Kidney (tissue), 14 donors: ENCODE measurements around the gene DUSP8. TPM values are rescaled to one million over a fixed set of nuclear protein-coding genes. Genes with fewer than 3 reads are reported as not detected.
"Not testable (repeated sequence)": the region's sequence is repeated elsewhere in the genome, so short reads cannot be mapped to it uniquely, and the experiment has no call there.

ENCODE experiments used
- DNase-seq, 5 donors: peaks; one replicate each; pipeline ENCODE4 v3.0.0-alpha.2; 2013 to 2020
- FAIRE-seq: peaks from 2 replicates; lab custom pipeline; 2012; peaks lifted over from hg19 to GRCh38; lab: Jason Lieb, UNC
- H3K27ac ChIP-seq, 2 donors: one replicate each; pipeline ENCODE4 v1.7.0; 2013; ENCODE audit warnings: low read depth in 2 of 2, low read length in 2 of 2, inconsistent platforms in 1 of 2
- H3K27me3 ChIP-seq: one replicate; pipeline ENCODE4 v1.7.1; 2013; ENCODE audit warnings: low read length, inconsistent platforms; ENCODE audit not compliant: control insufficient read depth, insufficient read depth
- H3K36me3 ChIP-seq, 3 donors: one replicate each; pipeline versions ENCODE4 v1.7.0 to v1.7.1; 2013; ENCODE audit warnings: low read length in 3 of 3, control low read depth in 1 of 3, inconsistent platforms in 1 of 3; ENCODE audit not compliant: insufficient read depth in 3 of 3, control insufficient read depth in 2 of 3
- H3K4me1 ChIP-seq, 3 donors: one replicate each; pipeline versions ENCODE4 v1.7.0 to v1.7.1; 2013; ENCODE audit warnings: low read length in 3 of 3, inconsistent platforms in 1 of 3, low read depth in 1 of 3; ENCODE audit not compliant: control insufficient read depth in 2 of 3, insufficient read depth in 2 of 3
- H3K4me3 ChIP-seq, 3 donors: one replicate each; pipeline versions ENCODE4 v1.7.0 to v1.8.1; 2013; ENCODE audit warnings: low read length in 3 of 3, control low read depth in 1 of 3, inconsistent platforms in 1 of 3
- H3K9ac ChIP-seq, 3 donors: one replicate each; pipeline versions ENCODE4 v1.7.0 to v1.7.1; 2013; ENCODE audit warnings: low read length in 3 of 3, control low read depth in 1 of 3, inconsistent platforms in 1 of 3
- H3K9me3 ChIP-seq, 3 donors: one replicate each; pipeline versions ENCODE4 v1.7.0 to v1.7.1; 2013; ENCODE audit warnings: low read length in 3 of 3, control low read depth in 1 of 3, inconsistent platforms in 1 of 3; ENCODE audit not compliant: control insufficient read depth in 2 of 3, insufficient read depth in 1 of 3
- CTCF ChIP-seq: IDR thresholded peaks from 3 replicates; pipeline ENCODE4 v1.5.1; 2012; ENCODE audit warnings: mild to moderate bottlenecking, moderate library complexity, borderline replicate concordance; ENCODE audit not compliant: insufficient read depth; ENCODE audit errors: extremely low read depth
- intact Hi-C: fragments of 100-400 bp; cut with DNase I; formaldehyde crosslinking; loops from one replicate; pipeline ENCODE4 v1.11.1; 2022
- polyA plus RNA-seq: library from polyadenylated mRNA; stranded (reverse); fragments of 350-450 nt; fragmentation: Illumina TruSeq; extraction: RNeasy Lipid Tissue Mini Kit (QIAGEN cat#74804); gene quantifications from one replicate; pipeline ENCODE4 v1.2.3, GENCODE V29; 2014; ENCODE audit warnings: low read depth, low replicate concordance; ENCODE audit not compliant: insufficient read depth
- total RNA-seq: library from RNA; stranded (reverse); fragmentation: NEBNext Ultra II Directional; extraction: Animal tissue kit (Norgen Biotek cat#: 25700); gene quantifications from one replicate; pipeline ENCODE4 v1.2.1, GENCODE V29; 2021
- donor health status: control.
- donor health status: control.
- donor health status: control.
- donor health status: control.
- donor health status: control.
- donor health status: DM: yes; HTN: yes; CAD: no.
- donor health status: Normal renal cell carcinoma (clear cell type).

DUSP8 gene
- total and polyA plus RNA-seq, 2 donors from 2014 or later, result 1.9 to 9.1 TPM

- Histone ChIP-seq H3K27ac (no peak overlapping the region), H3K4me3 (no peak overlapping the region), H3K9me3 (no peaks in the 10 kb centered on the region), H3K4me1 (peaks cover 0 to 2% (median 0%) of the 10 kb centered on the region in 3 donors), H3K36me3 (no peaks in the 10 kb centered on the region), H3K9ac (no peak overlapping the region), H3K27me3 (no peaks in the 10 kb centered on the region)
- no peak for TF ChIP-seq CTCF
- FAIRE-seq (no peak), DNase-seq (no peak)
- intact Hi-C loops, result no loop called here
These were observed 20.6 kb upstream of the DUSP8 start for GRCh38 chr11:1592628-1593027.

GRCh38 chr11:1589996-1590395 lies 17.9 kb upstream of the DUSP8 start:
- no peaks in the 10 kb centered on the region for H3K9me3 ChIP-seq
- H3K4me1 ChIP-seq, result no peaks in the 10 kb centered on the region
- H3K27ac ChIP-seq, result peak overlapping the region in 1 of 2 donors; percentile 60
- peak in 1 of 5 donors; percentile 39 for DNase-seq
- no peaks in the 10 kb centered on the region for H3K27me3 ChIP-seq
- no peak for FAIRE-seq
- intact Hi-C loops, result no loop called here
- no peak overlapping the region for H3K9ac ChIP-seq
- no peaks in the 10 kb centered on the region for H3K36me3 ChIP-seq
- no peak overlapping the region for H3K4me3 ChIP-seq
- TF ChIP-seq CTCF, result no peak

GRCh38 chr11:1589191-1589963 lies 17.3 kb upstream of the DUSP8 start:
- H3K36me3 ChIP-seq, H3K9me3 ChIP-seq, H3K9ac ChIP-seq, FAIRE-seq, intact Hi-C loops, H3K4me3 ChIP-seq, H3K4me1 ChIP-seq, H3K27me3 ChIP-seq: not testable (repeated sequence)
- H3K27ac ChIP-seq, result peak overlapping the region in 1 of 2 donors; percentile 60
- DNase-seq, result peak in 1 of 5 donors; percentile 19

- peak in 2 of 5 donors; percentile 4 to 20 for DNase-seq
- FAIRE-seq, result no peak
- Histone ChIP-seq H3K27me3 (no peaks in the 10 kb centered on the region), H3K4me1 (no peaks in the 10 kb centered on the region), H3K9me3 (no peaks in the 10 kb centered on the region), H3K27ac (no peak overlapping the region), H3K4me3 (no peak overlapping the region), H3K36me3 (no peaks in the 10 kb centered on the region), H3K9ac (no peak overlapping the region)
- intact Hi-C loops, result no loop called here
- no peak for TF ChIP-seq CTCF
These were observed 14.6 kb upstream of the DUSP8 start for GRCh38 chr11:1586699-1587098.

- FAIRE-seq, H3K27me3 ChIP-seq, H3K36me3 ChIP-seq, H3K9me3 ChIP-seq, H3K27ac ChIP-seq, H3K4me1 ChIP-seq, H3K9ac ChIP-seq, intact Hi-C loops, H3K4me3 ChIP-seq: not testable (repeated sequence)
- DNase-seq, result peak in 1 of 5 donors; percentile 48
These were observed 12.7 kb upstream of the DUSP8 start, which contains the start of gene KRTAP5-1 for GRCh38 chr11:1584661-1585370. KRTAP5-1 (minus strand) TSS chr11:1585283; CDS start chr11:1585249, 34 bp downstream.

- intact Hi-C loops, result not testable (repeated sequence)
These were observed 10.8 kb upstream of the DUSP8 start for GRCh38 chr11:1582909-1583308.

More at GRCh38 chr11:1582909-1583308, 10.8 kb upstream of the DUSP8 start:
- not testable (repeated sequence) for H3K27ac ChIP-seq, H3K4me1 ChIP-seq, H3K4me3 ChIP-seq, H3K36me3 ChIP-seq, H3K9me3 ChIP-seq, FAIRE-seq, H3K27me3 ChIP-seq, H3K9ac ChIP-seq
- DNase-seq, result peak in 1 of 5 donors; percentile 7
